Neural cell (in vitro differentiated cells): ENCODE results near the gene HOXB1.
"Not testable (repeated sequence)": the region's sequence is repeated elsewhere in the genome, so short reads cannot be mapped to it uniquely, and the experiment has no call there.

ENCODE experiments used
- CTCF ChIP-seq: fragments of 450-650 bp; IDR thresholded peaks from 2 replicates; pipeline ENCODE4 v1.5.1; 2014; ENCODE audit warnings: antibody characterized with exemption, mild to moderate bottlenecking, moderate library complexity; ENCODE audit not compliant: poor library complexity, severe bottlenecking
- EP300 ChIP-seq: fragments of 450-650 bp; conservative IDR thresholded peaks from 2 replicates; pipeline ENCODE4 v1.6.1; 2014; ENCODE audit warnings: antibody characterized with exemption, mild to moderate bottlenecking, moderate library complexity; ENCODE audit not compliant: poor library complexity, severe bottlenecking
- EZH2 ChIP-seq: fragments of 200-600, 300-800 bp; shearing (Covaris generic), sonication (generic); IDR thresholded peaks from 2 replicates; pipeline ENCODE4 v1.6.1; 2014; ENCODE audit warnings: antibody characterized with exemption, low read length, borderline replicate concordance, mild to moderate bottlenecking; ENCODE audit not compliant: insufficient read depth, poor library complexity, severe bottlenecking
- MXI1 ChIP-seq: fragments of 450-650 bp; conservative IDR thresholded peaks from 2 replicates; pipeline ENCODE4 v1.6.1; 2014; ENCODE audit warnings: antibody characterized with exemption, mild to moderate bottlenecking; ENCODE audit not compliant: poor library complexity, severe bottlenecking
- POLR2AphosphoS5 ChIP-seq: IDR thresholded peaks from 2 replicates; pipeline ENCODE4 v1.6.1; 2012
- RAD21 ChIP-seq: fragments of 450-650 bp; conservative IDR thresholded peaks from 2 replicates; pipeline ENCODE4 v1.6.1; 2014; ENCODE audit warnings: antibody characterized with exemption, mild to moderate bottlenecking, moderate library complexity
- SMC3 ChIP-seq: fragments of 450-650 bp; conservative IDR thresholded peaks from 2 replicates; pipeline ENCODE4 v1.6.1; 2014; ENCODE audit warnings: antibody characterized with exemption, mild to moderate bottlenecking, moderate library complexity; ENCODE audit not compliant: poor library complexity
- TAF1 ChIP-seq: IDR thresholded peaks from 2 replicates; pipeline ENCODE4 v1.6.1; 2012; ENCODE audit warnings: low read depth
- TF ChIP-seq, protein P1 (sequence below): IDR thresholded peaks from 2 replicates; pipeline ENCODE4 v1.6.1; 2012; ENCODE audit warnings: borderline replicate concordance

DNA sequence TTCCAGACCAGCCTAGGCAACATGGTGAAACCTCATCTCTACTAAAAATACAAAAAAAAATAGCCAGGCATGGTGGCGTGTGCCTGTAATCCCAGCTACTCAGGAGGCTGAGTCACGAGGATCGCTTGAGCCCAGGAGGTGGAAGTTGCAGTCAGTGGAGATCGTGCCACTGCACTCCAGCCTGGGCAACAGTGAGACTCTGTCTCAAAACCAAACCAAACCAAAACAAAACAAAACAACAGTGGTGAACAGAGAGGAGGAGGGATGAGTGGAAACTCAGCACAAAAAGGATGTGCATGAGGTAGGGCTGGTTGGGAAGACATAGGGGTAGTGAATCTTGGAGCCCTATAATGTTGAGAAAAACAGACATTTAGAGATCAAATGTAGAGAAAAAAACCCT lies 48.5 kb downstream of the HOXB1 start:
- not testable (repeated sequence) for TF ChIP-seq CTCF, EP300, POLR2AphosphoS5, TAF1, EZH2, SMC3, RAD21, MXI1
- TF ChIP-seq, protein P1, sequence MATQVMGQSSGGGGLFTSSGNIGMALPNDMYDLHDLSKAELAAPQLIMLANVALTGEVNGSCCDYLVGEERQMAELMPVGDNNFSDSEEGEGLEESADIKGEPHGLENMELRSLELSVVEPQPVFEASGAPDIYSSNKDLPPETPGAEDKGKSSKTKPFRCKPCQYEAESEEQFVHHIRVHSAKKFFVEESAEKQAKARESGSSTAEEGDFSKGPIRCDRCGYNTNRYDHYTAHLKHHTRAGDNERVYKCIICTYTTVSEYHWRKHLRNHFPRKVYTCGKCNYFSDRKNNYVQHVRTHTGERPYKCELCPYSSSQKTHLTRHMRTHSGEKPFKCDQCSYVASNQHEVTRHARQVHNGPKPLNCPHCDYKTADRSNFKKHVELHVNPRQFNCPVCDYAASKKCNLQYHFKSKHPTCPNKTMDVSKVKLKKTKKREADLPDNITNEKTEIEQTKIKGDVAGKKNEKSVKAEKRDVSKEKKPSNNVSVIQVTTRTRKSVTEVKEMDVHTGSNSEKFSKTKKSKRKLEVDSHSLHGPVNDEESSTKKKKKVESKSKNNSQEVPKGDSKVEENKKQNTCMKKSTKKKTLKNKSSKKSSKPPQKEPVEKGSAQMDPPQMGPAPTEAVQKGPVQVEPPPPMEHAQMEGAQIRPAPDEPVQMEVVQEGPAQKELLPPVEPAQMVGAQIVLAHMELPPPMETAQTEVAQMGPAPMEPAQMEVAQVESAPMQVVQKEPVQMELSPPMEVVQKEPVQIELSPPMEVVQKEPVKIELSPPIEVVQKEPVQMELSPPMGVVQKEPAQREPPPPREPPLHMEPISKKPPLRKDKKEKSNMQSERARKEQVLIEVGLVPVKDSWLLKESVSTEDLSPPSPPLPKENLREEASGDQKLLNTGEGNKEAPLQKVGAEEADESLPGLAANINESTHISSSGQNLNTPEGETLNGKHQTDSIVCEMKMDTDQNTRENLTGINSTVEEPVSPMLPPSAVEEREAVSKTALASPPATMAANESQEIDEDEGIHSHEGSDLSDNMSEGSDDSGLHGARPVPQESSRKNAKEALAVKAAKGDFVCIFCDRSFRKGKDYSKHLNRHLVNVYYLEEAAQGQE, result not testable (repeated sequence)
